HFFc6 (cell line): Measurements from ENCODE around the gene DPYD. TPM values are rescaled to one million over a fixed set of nuclear protein-coding genes. Genes with fewer than 3 reads are reported as not detected.

Experiments
- DNase-seq: peaks from one replicate; pipeline ENCODE4 v3.0.0-alpha.2; 2018
- H3K27ac Mint-ChIP-seq: 2 replicates; pipeline ENCODE4 v1.8.0; 2020; ENCODE audit warnings: mild to moderate bottlenecking, mixed read lengths
- H3K27me3 Mint-ChIP-seq: 2 replicates; pipeline ENCODE4 v1.8.0; 2021; ENCODE audit warnings: mild to moderate bottlenecking, moderate library complexity, mixed read lengths; ENCODE audit not compliant: insufficient read depth
- H3K36me3 Mint-ChIP-seq: 2 replicates; pipeline ENCODE4 v1.8.0; 2021; ENCODE audit warnings: low read depth, mixed read lengths
- H3K4me1 Mint-ChIP-seq: 2 replicates; pipeline ENCODE4 v1.8.0; 2020; ENCODE audit warnings: low read depth, mixed read lengths
- H3K4me3 Mint-ChIP-seq: 2 replicates; pipeline ENCODE4 v1.8.0; 2020; ENCODE audit warnings: mild to moderate bottlenecking, moderate library complexity, mixed read lengths
- H3K9me3 Mint-ChIP-seq: 2 replicates; pipeline ENCODE4 v1.8.0; 2020; ENCODE audit warnings: mild to moderate bottlenecking, mixed read lengths
- total RNA-seq, 6 experiments: library from RNA; stranded (reverse); fragmentation: NEBNext Ultra II Directional; extraction: Animal tissue kit (Norgen Biotek cat#: 25700); gene quantifications; 2 replicates in 1 of 6; 3 replicates in 5 of 6; pipeline ENCODE4 v1.2.3, GENCODE V29; 2021
- TF ChIP-seq, protein P1 (sequence below): fragments of 200-600 bp; sonication (generic); IDR thresholded peaks from 2 replicates; pipeline ENCODE4 v1.5.0; 2021; ENCODE audit warnings: antibody characterized with exemption, mild to moderate bottlenecking

DPYD gene
- total RNA-seq, 6 experiments from 2014 or later, result 37.0 to 77.8 (median 67.9) TPM

DNA sequence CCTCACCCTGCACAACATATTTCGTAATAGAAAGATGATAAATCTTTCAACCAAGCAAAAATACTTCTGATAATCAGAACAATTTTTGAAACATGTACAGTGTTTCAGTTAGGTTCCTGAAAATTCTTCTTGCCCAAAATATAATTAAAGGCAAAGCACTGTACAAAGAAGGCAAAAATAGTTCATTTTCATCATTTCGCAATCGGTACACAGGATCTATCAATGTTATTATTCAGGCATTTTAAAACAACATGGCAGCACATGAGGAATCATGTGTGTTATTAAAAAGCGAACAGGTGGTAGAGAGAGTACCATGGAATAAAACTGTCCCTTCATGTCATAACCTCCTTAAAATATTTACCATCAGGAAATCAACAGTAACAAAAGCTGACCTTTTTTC lies 356.9 kb downstream of the DPYD start:
- no peaks in the 10 kb centered on the region for H3K27me3 Mint-ChIP-seq
- H3K4me3 Mint-ChIP-seq, result no peak overlapping the region
- no peaks in the 10 kb centered on the region for H3K9me3 Mint-ChIP-seq

DNA sequence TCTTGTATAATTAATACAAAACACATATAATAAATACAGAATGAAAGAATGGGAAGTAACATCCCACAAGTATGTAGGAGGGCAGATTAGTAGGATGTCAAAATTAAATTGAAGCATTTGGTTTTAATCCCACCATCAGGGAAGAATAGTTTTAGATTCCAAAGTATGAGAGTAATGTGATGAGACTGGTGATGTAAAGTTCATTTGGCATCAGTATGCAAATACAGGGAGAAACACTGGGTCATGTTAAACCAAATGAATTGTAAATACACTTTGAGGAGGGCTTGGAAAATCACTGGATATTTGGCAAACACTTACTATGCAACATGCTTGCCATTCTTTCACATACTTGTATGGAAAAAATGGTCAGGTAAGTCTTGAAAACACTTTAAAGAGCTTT lies 358.8 kb downstream of the DPYD start:
- Mint-ChIP-seq H3K4me3 (no peak overlapping the region), H3K36me3 (peaks cover 5% of the 10 kb centered on the region; the same call in 1 of the 2 replicates), H3K27ac (no peak overlapping the region), H3K4me1 (peaks cover 10% of the 10 kb centered on the region), H3K27me3 (no peaks in the 10 kb centered on the region), H3K9me3 (no peaks in the 10 kb centered on the region)
- DNase-seq, result no peak
- TF ChIP-seq, protein P1, sequence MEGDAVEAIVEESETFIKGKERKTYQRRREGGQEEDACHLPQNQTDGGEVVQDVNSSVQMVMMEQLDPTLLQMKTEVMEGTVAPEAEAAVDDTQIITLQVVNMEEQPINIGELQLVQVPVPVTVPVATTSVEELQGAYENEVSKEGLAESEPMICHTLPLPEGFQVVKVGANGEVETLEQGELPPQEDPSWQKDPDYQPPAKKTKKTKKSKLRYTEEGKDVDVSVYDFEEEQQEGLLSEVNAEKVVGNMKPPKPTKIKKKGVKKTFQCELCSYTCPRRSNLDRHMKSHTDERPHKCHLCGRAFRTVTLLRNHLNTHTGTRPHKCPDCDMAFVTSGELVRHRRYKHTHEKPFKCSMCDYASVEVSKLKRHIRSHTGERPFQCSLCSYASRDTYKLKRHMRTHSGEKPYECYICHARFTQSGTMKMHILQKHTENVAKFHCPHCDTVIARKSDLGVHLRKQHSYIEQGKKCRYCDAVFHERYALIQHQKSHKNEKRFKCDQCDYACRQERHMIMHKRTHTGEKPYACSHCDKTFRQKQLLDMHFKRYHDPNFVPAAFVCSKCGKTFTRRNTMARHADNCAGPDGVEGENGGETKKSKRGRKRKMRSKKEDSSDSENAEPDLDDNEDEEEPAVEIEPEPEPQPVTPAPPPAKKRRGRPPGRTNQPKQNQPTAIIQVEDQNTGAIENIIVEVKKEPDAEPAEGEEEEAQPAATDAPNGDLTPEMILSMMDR, result no peak

More for the DNA sequence above, 356.9 kb downstream of the DPYD start:
- Mint-ChIP-seq H3K4me1 (peaks cover 10% of the 10 kb centered on the region), H3K36me3 (0 out of 2 replicates have a peak, but pooled peaks cover 3% of the 10 kb centered on the region), H3K27ac (no peak overlapping the region)
- TF ChIP-seq, protein P1, result no peak
- DNase-seq, result no peak

DNA sequence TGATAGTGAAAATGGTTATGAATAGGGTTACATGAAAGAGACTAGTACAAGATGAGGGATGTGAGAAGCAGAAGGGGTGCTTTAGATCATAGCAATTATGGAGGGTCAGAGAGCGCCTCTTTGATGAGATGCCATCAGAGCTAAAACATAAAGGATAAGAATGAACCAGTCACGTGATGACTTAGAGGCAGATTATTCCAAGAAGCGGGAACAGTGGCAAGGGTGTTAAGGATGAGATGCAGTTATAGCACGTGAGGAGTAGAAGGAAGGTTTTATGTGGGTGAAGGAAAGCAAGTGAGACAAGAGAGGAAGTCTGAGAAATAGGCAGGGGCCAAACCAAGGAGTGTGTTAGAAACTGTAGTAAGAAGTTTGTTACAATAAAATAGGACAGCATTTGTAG lies 360.1 kb downstream of the DPYD start:
- H3K4me3 Mint-ChIP-seq, result no peak overlapping the region
- TF ChIP-seq, protein P1, result no peak

GRCh38 chr1:97553971-97554370 lies 366.9 kb downstream of the DPYD start:
- TF ChIP-seq, protein P1, result no peak
- Mint-ChIP-seq H3K36me3 (peaks cover 14% of the 10 kb centered on the region; the same call in 1 of the 2 replicates), H3K4me3 (no peak overlapping the region), H3K4me1 (peaks cover 12% of the 10 kb centered on the region; the same call in 1 of the 2 replicates), H3K9me3 (no peaks in the 10 kb centered on the region), H3K27ac (no peak overlapping the region), H3K27me3 (no peaks in the 10 kb centered on the region)
- no peak for DNase-seq

More for the DNA sequence above, 360.1 kb downstream of the DPYD start:
- Mint-ChIP-seq H3K36me3 (peaks cover 7% of the 10 kb centered on the region; the same call in 1 of the 2 replicates), H3K9me3 (no peaks in the 10 kb centered on the region), H3K4me1 (peaks cover 10% of the 10 kb centered on the region), H3K27ac (no peak overlapping the region), H3K27me3 (no peaks in the 10 kb centered on the region)
- no peak for DNase-seq

DNA sequence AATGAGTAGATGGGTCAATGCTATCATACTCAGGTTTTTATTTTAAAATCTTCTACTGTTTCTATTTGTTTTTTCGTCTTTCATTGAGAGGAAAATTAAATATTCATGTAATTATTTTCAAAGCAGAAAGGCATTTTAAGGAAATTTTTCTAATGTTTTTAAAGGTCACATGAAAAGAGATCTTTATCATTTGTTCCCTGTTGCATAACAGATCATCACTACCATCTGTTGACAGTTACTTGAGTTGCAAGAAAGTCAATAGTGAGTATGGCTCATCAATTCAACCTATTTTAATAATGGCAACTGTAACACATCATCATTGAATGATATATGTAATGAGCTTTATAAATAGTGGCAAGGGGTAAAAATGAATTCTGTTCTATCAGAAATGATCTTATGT lies 369.7 kb downstream of the DPYD start:
- peak; percentile 3 for DNase-seq
- Mint-ChIP-seq H3K36me3 (peaks cover 9% of the 10 kb centered on the region; the same call in 1 of the 2 replicates), H3K27ac (no peak overlapping the region), H3K9me3 (no peaks in the 10 kb centered on the region), H3K4me3 (no peak overlapping the region), H3K4me1 (peaks cover 12% of the 10 kb centered on the region; the same call in 1 of the 2 replicates), H3K27me3 (no peaks in the 10 kb centered on the region)
- TF ChIP-seq, protein P1, result no peak
